Stimulated activated CD8-positive, alpha-beta memory T cell treated with anti-CD3 and anti-CD28 coated beads, Interleukin-15, amount 100 ng/mL, for 48 hours (primary cell): ENCODE measurements around the gene RNF14.

Experiments used
- DNase-seq, 2 donors: peaks; one replicate each; pipeline ENCODE4 v3.0.0-alpha.2; 2020; ENCODE audit warnings: low read depth in 2 of 2

RNF14 gene

GRCh38 chr5:141976176-141976575, 7.3 kb downstream of the RNF14 start:
- DNase-seq, result no peak

DNA sequence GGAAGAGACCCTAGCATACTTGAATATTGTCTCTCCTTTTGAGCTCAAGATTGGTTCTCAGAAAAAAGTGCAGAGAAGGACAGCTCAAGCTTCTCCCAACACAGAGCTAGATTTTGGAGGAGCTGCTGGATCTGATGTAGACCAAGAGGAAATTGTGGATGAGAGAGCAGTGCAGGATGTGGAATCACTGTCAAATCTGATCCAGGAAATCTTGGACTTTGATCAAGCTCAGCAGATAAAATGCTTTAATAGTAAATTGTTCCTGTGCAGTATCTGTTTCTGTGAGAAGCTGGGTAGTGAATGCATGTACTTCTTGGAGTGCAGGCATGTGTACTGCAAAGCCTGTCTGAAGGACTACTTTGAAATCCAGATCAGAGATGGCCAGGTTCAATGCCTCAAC, 9.5 kb downstream of the RNF14 start:
- DNase-seq, result no peak

- DNase-seq, result no peak
Measured at GRCh38 chr5:141982626-141983025, 13.7 kb downstream of the RNF14 start.

DNA sequence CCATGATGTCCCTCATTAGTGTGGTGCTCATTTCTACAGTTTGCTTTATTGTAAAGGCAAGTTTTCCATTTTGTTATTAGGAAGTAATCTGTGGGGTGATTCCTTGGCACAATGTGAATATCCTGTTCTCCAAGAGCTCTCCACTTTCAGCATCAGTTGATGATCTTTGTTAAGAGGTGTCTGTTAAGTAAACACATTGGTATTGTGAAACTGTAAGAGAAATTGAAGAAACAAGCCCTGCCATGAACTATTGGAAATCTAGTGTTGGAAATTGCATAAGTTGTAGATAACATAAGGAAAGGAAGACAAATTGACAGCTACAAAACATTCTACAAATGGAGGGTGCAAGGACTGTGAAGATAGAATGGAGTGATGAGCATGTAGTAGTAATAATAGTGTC, 17.2 kb downstream of the RNF14 start:
- DNase-seq, result no peak

DNA sequence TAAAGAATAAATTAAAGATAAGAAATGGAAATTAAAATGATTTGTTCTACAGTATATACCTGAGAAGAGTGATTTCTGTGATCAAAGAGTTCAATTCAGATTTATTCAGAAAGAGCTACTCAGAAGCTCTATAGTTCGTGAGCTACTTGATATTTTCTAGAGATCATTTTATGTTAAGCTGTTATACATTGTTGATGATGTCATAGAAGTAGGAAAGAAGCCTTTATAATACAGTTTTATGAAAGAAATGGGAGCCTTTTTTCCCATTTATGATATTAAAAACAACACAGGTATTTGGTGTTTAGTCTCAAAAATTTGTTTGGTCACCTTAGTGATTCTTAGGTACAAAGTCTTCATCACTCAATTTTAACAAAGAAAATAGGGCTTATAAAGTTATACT, 20.8 kb downstream of the RNF14 start:
- DNase-seq, result no peak

DNA sequence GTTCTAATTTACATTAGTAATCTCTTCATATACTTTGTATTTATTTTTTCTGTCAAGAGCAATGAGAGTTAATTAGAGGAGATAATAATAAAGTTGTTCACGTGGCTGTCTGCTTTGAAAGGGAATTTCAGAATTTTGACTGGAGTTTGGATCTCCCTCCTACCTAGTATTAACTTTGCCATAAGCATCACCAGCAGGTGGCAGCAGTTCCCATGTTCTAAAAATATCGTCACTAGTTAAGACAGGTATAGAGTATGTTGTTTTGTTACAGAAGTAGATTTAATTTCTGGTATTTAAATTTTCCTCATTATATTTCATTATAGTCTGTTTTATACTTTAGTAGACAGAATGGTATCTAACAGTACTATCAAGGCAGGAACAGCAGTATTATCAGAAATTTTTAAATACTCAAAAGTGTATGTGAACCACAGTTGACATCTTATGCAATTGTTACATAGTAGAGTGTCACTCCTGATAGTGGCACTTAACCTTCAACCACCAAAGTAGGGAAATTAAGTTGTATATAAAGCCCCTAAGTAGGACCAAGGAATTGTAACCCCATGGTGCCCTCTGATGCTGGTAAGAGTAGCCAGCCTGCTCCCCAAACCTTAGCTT, 23.6 kb downstream of the RNF14 start:
- DNase-seq, result peak in 1 of 2 donors; percentile 36

DNA sequence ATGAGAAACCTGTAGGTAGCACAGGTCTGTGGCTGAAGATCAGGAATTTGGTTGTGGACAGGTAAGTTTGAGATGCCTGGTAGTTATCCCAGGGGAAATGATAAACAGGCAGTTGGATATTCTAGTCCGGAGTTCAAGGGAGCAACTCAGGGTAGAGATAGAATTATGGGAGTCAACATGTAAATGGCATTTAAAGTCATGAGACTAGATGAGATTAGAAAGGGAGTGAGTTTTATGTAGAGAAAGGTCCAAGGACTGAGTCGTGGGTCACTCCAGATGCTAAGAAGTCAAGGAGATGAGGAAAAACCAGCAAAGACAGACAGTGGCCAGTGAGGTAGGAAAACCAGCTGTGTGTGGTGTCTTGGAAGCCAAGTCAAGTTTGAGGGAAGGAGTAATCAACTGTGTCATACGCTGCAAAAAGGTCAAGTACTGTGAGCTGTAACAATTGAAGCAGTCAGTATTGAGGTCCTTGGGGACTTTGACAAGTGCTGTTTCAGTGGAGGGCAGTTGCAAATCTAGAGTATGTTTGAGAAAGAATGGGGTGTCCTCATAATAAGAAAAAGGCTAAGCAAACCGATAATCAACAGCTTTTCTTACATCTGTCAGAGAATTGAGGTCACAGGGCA, 25.7 kb downstream of the RNF14 start:
- no peak for DNase-seq

DNA sequence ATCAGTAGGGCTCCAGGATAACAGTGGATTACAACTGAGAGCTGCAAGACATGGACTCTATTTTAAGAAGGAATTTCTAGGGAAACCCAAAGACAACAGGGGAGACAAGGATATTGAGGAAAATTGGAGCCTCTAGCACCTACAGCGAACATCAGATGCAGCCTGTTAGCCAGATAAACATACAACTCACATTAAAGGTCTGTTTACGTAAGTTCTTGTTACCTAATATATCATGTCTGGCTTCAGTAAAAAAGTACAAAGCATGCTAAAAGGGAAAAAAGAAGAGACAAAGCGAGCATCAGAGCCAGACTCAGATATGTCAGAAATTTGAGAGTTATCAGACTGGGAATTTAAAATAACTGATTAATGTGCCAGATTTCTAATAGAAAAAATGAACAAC, 26.8 kb downstream of the RNF14 start:
- no peak for DNase-seq

DNA sequence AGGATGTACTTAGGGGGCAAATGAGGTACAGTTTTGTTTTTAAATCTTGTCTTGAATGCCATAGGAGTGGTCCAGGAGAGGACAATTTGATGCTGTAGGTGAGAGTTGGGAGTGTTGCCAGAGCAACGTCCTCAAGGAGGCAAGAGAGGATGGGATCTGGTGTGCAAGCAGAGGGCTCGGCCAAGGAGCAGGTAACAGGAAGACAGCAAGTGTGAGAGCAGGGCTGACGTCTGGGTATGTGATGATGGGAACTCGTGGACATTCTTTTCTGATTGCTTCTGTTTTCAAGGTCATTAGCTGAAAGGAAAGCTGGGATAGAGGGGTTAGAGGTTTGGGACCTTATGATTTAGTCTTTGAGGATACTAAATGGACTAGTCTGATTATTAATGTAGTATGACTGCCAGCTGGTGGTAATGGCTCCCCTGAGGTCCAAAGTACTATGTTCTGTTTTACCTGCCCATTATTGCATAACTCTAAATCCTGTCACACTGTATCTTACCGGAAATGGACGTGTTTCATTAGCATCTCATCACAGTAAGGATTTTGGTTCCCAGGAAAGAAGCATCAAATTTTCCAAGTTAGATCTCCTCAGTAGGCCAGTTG, 28.6 kb downstream of the RNF14 start:
- DNase-seq, result no peak

GRCh38 chr5:142000173-142000572, 31.3 kb downstream of the RNF14 start:
- no peak for DNase-seq

- no peak for DNase-seq
Measured at GRCh38 chr5:142000704-142001484, 32.0 kb downstream of the RNF14 start.

DNA sequence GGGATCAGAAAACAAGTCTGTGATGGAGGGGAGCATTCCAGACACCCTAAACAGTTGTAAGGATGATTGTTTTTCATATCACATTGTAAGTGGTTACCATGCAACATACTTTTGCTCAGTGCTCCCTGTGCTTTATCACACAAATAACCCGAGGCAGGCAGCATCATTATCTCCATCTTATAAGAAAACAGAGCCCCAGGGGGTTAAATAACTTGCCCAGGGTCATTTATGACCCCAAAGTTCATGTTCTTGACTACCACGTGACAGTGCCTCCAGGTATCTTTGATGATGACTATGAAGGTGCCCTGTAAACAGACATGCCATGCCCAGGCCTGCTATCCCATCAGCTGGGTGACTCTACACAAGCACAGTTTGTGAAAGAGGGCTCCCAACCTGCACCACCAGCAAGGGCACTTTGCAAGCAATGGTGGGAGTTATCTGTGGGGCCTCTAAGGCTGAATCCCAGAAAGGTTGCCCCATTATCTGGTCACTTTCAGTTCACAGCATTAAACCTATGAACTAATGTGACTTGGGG, 34.4 kb downstream of the RNF14 start:
- no peak for DNase-seq

DNA sequence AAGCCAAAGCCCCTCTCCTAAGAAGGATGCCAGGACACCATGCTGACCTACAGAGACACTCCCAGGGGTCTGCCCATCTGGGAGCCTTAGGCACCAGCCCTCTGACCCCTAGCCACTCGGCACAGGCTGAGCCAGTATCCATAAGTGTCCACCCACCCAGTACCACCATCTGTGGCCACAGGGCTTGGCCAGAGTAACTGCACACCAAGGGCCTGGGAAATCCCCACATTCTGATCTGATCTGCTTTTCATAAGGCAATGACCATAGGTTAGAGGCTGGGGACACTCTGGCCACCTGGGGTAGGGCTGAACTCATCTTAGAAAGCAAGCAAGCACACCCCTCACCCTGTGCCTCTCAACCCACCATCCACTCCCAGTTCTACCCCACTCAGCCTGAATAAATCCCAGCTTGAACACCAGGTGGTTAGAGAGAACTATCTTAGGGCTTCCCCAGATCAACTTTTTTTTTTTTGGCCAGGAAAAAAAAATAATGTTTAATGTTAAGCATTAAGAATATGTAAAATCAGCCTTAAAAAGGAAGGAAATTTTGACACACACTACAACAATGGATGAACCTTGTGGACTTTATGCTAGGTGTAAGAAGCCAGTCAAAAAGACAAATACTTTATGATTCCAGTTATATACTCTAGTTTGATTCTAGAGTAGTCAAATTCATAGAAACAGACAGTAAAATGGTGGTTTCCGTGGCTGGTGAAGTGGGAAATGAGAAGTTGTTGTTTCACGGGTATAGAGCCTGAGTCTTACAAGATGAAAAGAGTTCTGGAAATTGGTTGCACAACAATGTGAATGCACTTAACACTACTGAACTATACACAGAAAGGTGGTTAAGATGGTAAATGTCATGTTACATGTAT, 37.7 kb downstream of the RNF14 start:
- DNase-seq, result no peak

- DNase-seq, result no peak
Measured at GRCh38 chr5:142007237-142007544, 38.3 kb downstream of the RNF14 start.

DNA sequence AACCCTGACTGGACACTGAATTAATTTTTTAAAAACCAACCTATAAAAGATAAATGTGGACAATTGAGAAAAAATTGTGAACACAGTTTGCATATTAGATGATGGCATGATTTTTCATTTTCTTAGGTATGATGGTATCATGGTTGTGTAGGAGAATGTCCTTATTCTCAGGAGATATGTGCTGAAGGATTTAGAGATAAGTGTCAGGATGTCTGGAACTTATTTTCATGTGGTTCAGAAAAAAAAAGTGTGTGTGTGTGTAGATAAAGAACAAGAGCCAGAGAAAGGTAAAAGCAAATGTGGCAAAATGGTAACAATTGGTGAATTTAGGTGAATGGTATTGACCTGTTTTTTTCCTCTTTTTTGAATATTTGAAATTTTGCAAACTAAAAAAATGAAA, 39.9 kb downstream of the RNF14 start:
- no peak for DNase-seq

DNA sequence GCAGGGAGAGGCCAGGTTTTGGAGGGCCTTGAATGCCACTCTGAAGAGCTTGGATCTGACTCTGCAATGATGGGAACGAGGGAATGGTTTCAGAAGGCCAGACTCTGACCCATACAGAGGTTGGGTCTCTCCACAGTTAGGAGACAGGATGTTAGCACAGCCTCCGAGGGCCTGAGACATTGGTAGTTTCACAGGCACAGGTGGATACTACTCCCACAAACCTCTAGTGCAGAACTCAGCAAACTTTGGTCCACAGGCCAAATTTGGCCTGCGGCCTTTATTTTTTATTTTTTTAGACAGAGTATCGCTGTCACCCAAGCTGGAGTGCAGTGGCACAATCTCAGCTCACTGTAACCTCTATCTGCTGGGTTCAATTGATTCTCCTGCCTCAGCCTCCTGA, 41.0 kb downstream of the RNF14 start:
- no peak for DNase-seq

DNA sequence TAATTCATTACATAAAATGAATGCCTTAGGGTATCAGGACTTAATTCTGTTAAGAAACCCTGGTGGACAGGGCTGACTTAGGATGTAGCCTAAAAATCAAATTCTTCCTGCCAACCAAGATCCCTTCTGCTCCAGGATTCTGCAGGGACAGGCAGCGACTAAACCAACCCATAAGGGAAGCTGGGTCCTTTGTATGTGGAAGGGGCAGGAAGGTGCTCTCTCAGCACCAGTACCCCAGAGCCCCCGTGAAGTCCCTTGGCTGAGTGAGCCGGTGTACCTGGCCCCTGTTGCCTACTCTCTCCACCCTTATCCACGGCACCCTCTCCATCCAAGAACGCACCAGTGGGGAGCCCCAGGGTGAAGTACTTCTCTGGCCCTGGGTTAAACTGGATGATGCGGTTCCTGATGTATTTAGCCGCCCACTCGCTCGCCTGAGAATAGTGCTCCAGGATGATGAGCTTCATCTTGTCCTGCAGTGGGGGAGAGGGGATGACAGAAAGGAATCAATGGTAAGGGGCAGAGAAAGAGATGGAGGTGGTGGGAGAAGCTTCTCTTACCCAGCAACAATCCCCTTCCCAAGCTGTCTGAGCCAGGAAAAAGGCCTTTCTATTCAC, 42.8 kb downstream of the RNF14 start:
- DNase-seq, result no peak

DNA sequence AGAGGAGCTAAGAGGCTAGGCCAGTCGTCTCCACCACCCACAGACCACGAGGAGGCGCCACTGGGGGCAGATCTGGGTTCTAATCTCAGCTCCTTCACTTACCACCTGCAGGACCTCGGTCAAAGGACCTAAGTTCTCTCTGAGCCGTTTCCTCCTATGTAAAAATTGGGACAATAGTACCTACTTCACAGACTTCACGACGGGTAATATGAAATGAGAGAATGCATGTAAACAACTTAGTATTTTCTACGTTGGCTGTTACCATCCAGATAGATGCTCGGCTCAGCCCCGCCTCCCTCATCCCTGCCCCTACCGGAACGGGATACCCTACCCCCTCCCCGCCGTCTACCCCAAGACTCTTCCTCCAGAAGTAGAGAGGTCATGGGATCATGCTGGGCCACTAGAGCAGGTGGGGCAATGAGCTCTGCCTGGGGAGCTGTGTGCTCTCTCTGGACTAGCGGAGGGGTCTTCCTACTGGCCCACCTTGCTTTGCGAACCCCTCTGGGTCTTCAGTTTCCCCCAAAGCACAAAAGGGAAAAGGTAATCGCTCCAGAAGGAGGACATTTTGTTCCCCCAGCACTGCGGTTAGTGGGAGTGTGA, 43.4 kb downstream of the RNF14 start:
- peak in 1 of 2 donors; percentile 48 for DNase-seq

DNA sequence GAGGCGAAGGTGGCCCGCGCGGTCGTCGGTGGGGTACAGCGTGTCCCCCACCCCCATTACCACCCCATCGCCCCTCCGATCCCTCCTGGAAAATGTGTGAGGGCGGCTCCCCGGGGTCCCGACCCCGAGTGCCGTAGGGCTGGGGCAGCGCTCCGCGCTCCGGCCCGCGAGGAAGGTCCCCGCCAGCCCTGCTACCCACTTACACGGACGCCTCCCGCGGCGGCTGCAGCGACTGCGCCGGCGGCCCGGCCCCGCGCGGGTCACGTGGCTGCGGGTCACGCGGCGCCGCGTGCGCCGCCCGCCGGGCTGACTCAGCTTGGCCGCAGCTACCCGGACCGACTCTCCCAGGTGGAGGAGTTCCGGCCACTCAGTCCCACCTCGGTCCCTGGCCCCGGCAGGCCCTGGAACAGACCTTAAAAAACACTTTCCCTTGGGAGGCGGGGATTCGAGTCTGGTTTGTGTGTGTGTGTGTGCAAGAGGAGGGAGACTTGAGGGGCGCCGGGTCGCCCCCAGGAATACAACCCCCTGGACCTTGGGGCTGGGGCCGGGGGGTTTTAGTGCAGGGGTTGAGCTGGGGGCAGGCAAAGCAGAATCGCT, 44.0 kb downstream of the RNF14 start, which contains the start of gene GNPDA1:
Gene GNPDA1, minus strand, starts transcription at position 236 of the 597 bp plus-strand sequence. CDS start 992 bp downstream, outside the sequence.
- peak; percentile 66 to 69 for DNase-seq
